Occipital lobe (tissue), 2 donors: Measurements from ENCODE around the gene DNAJC1. TPM values are rescaled to one million over a fixed set of nuclear protein-coding genes. Genes with fewer than 3 reads are reported as not detected.

Source experiments
- DNase-seq: peaks from one replicate; lab custom pipeline; 2025; lab: John Stamatoyannopoulos, UW
- total RNA-seq: library from RNA; depleted of rRNA; stranded (reverse); fragments of >200 nt; gene quantifications from one replicate; pipeline ENCODE4 v1.2.3, GENCODE V29; 2014

The DNAJC1 gene
- total RNA-seq, 1 donor from 2014 or later = 27.3 TPM

- DNase-seq = no peak
These were observed 243.2 kb downstream of the DNAJC1 start for GRCh38 chr10:21760332-21760731.

DNA sequence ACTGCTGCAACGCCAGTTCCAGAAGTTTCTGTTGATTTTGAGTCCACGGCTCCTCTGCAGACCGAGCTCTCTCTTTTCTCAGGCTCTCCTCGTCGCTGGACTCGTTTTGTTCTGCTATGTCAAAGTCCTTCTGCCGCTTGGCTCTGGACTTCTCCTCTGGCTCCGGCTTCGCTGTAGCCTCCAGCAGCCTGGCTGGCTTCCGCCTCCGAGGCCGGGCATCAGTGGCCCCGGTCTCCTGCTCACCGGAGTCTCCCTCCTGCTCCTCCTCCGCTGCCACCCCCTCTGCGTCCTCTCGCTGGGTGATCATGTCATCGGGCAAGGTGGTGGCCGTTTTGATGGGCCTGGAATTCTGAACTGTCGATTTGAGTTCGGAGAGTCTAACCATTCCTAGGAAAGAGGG is 244.3 kb downstream of the DNAJC1 start:
- DNase-seq = no peak

GRCh38 chr10:21758696-21759095 is 244.8 kb downstream of the DNAJC1 start:
- DNase-seq = no peak

DNA sequence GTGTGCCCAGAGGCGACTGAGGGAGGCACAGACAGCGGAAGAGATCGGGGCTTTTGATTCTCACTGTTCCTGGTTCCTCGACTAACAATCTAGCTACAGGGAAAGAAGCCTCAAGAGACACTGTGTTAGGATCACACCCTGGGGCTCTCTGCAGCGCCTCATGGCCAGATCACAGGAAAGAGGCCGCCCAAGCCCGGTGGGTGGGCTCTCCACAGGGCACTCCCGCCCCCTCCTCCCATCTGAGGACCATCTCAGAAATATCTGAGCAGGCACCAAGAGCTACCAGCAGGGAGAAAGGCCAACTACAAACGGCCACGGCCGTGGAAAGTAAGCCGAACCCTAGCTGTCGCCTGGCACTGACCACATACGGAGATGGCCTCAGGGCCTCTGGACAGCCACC is 245.3 kb downstream of the DNAJC1 start:
- no peak for DNase-seq

- DNase-seq = no peak
These were observed 246.2 kb downstream of the DNAJC1 start for GRCh38 chr10:21757185-21757901.

DNA sequence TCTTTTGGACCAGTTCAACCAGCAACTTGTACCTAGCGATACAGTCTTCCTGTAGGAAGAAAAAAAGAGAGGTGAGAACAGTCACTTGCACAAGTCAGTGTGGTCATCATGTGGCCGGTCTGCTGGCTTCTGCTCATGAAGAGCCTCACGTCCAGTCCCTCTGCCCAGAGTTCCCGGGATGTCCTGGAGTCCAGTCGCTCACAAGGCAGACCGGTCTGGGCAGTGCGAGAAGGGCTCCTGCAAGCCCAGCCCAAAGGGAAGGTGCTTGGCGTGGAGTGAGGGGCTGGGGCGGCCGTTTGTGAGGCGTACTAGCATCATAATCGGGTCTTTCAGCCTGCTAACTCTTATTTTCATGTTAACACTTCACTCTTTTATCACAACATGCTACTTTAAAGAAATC is 246.8 kb downstream of the DNAJC1 start:
- no peak for DNase-seq

DNA sequence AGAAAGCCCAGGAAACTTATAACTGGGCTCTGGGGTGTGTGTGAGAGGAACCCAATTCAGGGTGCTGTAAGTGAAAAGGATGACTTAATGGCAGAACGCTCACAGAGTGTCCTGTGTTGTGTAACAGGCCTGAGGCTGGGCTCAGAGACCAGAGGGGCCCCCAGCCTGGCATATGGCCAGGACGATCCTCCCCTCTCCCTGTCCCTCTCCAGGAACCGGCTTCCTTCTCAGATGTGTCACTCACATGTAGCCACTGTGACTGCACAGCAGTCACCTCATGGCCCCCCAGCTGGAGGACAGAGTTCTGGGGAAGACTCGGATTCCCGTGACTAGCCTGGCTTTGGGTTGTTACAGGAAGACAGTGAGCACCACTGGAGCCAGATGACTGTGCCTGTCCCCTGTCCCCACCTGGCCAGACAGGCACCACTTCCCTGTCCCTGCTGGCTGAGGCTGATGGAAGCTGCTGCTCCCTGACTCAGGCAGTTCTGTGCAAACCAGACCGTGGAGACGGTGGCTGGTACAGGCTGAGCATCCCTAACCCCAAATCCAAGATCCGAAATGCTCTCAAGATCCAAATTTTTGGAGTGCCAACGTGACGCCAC is 249.0 kb downstream of the DNAJC1 start:
- no peak for DNase-seq

DNA sequence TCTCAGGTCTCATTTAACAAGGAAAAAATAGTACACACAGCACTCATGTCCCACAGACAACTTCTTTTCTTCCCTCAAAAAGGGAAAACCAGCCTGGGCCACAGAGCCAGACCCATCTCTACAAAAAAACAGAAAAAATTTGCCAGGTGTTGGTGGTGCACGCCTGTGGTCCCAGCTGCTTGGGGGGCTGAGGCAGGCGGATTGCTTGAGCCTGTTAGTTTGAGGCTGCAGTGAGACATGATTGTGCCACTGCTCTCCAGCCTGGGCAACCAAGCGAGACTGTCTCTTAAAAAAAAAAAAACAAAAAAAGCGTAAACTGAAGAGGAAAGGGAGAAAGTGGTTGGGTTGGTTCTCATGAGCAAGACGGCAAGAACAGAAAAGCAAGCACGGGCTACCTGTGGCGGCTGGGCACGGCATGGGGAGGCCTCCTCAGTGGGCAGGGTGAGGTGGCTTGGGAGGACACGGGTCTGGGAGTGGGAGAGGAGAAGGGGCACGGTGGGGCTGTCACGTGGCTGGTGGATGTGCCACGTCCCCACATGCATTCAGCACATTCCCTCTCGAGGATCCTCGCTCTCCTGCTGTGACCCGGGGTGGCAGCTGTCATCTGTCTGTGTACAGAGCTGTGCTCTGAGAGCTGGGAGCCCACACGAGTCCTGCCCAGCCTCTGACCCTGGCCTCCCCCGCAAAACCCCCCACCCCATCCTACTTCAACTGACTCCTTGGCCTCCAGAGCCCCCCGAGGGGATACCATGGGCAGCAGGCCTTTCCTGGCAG is 249.8 kb downstream of the DNAJC1 start:
- no peak for DNase-seq

GRCh38 chr10:21751341-21752310 is 251.9 kb downstream of the DNAJC1 start:
- DNase-seq = no peak

DNA sequence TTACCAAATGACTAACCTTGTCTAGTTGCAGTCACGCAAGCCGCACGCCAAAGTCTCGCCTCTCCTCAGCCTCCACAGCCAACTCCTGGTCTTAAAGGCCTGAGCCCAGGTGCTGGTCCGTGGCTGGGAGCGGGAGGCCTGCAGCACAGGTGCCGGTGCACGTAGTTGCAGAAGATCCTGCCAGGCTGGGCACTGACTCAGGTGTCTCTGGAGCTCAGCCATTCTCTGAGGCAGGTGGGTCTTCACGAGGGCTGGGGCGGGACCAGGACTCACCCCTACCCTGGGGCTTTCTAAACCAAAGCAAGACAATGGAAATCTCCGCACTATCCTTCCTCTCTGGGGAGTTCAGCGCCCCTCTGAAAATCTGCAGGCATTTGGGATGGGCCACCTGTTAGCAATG is 253.1 kb downstream of the DNAJC1 start:
- DNase-seq = no peak

- no peak for DNase-seq
These were observed 253.7 kb downstream of the DNAJC1 start for GRCh38 chr10:21749788-21750187.

DNA sequence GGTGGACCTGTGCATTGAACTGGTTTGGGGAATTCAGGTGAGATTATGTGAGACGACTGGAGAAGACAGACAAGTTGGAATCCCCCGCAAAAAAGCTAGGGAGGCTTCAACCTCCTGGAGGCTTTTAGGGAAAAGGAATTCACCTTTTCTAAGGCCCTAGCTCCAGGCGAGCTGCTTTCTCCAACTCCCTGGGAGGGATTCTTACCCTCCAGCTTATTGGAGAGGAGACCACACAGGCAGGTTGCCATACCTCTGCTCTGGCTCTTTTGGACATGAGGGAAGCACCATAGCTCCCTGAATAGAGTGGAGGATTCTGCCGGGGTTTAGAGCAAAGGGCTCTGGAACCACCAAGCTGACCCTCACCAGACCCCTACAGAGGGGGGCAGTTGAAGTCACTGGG is 255.7 kb downstream of the DNAJC1 start:
- no peak for DNase-seq

DNA sequence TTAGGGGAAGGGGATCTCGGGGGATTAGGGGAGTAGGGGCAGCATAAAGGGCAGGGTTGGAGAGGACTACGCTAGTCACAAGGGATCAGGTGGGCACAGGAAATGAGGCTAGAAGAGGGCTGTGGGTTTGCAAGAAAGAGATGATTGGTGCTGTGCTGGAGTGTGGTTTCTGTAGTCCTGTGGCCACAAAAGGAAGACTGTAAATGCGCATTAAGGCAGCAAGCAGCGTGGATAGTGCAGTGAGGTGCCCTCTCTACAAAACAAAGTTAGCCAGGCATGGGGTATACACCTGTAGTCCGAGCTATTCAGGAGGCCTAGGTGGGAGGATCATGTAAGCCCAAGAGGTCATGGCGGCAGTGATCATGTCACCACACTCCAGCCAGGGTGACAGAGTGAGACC is 257.4 kb downstream of the DNAJC1 start:
- DNase-seq = no peak

DNA sequence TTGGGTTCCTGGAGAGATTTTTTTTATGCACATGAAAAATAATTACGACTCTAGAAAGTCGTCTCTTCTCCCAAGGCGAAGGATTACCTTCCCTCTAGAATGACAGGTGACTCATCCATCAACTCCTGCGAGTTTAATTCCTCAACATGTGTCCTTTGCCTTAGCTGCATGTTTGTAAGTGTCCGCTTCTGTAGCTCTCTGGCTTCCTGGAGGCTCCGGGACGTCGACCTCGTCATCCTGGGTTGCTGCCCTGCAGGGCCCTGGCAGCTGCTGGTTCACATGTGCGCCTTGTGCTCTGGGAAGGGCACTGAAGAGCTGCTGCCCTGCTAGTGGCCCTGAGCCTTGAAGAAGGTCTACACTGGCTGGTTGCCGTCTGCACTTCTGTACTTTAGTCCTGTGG is 259.3 kb downstream of the DNAJC1 start:
- no peak for DNase-seq

- no peak for DNase-seq
These were observed 260.7 kb downstream of the DNAJC1 start for GRCh38 chr10:21742740-21743412.

- no peak for DNase-seq
These were observed 262.5 kb downstream of the DNAJC1 start for GRCh38 chr10:21740989-21741388.

- no peak for DNase-seq
These were observed 266.4 kb downstream of the DNAJC1 start for GRCh38 chr10:21737106-21737505.

GRCh38 chr10:21733710-21734109 is 269.8 kb downstream of the DNAJC1 start:
- no peak for DNase-seq

GRCh38 chr10:21732067-21732772 is 271.3 kb downstream of the DNAJC1 start:
- no peak for DNase-seq

- DNase-seq = no peak
These were observed 274.9 kb downstream of the DNAJC1 start for GRCh38 chr10:21728618-21729017.
